HG03064 (cell line): ENCODE data around the gene TOX3.

Experiments used
- ATAC-seq: cut with Tn5 transposase; IDR thresholded peaks from one replicate; pipeline ENCODE4 v1.9.1; 2021; ENCODE audit warnings: low read depth; ENCODE audit not compliant: unreplicated experiment

Gene TOX3

DNA sequence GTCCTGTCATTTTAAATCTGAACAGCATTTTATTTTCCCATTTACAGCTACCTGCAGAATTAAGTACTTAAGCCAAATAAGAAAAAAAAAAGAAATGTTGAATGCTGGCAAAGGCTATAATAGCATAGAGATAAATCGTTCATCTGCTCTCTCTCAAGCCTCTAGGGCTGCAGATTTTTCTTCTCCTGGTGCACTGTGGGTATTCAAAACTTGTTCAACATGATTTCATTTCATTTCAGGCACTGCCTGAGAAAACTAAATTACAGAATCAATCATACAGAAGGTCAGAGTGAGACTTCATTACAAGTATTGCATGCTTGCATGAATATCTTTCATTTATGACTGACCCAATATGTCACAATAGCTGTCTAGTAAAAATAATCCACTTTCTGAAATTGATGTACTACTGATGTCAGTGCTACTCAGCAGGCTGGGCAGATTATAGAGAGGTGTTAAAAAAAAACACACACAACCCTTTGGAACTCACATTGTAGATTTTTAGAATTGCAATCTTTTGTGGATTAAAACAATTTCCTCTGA lies 86.2 kb downstream of the TOX3 start:
- ATAC-seq: no peak

DNA sequence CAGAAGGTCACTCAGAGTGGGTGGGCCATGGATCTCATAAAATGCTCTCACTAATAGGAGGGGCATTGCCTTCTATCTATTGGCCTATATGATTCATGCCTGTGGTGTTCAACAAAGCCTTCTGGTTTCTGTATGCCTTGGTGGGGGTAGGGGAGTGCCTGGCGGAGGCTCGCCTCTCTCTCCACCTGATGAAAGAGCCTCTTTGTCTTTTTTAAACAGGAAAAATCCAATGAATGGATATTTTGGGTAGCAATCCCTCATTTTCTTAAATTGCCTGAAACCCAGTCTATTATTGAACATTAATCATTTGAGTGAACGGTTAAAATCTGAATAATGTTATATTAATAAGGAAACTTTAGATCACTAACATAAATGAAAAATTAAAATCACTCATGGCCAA lies 90.6 kb downstream of the TOX3 start:
- no peak for ATAC-seq

DNA sequence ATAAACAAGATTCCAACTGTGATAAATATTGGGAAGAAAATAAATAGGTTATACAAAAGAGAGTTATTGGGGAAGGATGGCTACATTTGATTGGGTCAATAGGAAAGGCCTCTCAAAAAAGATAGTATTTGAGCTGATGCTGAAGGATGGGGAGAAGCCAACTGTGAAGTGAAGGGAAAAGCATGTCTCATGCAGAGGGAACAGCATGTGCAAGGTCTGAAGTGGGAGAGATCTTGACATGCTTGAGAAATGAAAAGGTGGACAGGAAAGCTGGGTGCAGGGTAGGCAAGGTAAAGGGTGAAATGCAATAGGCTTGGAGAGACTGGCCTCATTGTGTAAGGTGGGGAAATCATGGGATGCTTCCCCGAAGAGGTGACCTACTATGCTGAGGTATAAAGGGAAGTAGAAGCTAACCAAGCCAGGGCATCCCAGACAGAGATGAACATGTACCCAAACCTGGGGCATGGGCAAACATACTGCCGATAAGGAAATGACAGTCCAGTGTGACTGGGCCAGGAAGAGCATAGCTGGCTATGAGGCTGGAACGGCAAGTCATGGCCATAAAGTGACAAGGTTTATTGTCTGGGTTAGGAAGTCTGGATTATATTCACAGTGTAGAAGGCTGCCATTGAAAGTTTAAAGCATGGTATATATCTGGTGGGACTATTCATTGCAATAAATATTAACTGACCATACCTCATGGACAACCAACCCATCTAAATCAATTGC lies 91.2 kb downstream of the TOX3 start:
- ATAC-seq: no peak

DNA sequence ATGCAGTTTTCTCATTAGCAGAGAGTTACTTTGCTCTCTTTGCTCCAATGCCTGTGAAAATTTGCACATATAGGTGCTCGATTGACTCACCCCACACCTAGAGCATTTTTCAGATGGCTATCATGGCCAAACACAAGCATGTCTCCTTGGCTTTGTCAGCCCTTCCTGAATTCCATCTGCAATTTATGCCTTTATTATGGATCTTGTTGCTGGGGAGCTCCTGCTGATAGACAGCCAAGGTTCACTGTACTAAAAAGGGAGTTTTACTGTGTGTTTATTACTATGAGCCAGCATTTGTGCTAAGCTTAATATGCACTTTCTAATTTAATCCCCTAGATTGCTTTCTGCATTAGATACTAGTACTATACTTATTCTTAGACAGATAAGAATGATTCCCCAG lies 93.3 kb downstream of the TOX3 start:
- ATAC-seq: no peak

DNA sequence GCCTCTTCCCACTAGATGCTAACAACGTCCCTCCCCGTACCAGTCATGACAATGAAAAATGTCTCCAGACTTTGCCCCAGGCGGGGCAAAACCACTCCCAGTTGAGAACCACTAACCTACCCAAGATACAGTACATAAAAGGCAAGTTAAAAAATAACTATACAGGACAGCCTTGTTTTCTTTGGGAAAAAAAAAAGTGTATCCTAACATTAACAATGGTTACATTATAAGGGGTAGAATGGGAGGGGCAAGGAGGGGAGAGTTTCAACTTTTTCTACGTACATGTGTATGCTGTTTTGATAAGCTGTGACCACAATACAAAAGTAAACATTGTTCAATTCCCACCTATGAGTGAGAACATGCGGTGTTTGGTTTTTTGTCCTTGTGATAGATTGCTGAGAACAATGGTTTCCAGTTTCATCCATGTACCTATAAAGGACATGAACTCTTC lies 94.9 kb downstream of the TOX3 start:
- ATAC-seq: no peak

DNA sequence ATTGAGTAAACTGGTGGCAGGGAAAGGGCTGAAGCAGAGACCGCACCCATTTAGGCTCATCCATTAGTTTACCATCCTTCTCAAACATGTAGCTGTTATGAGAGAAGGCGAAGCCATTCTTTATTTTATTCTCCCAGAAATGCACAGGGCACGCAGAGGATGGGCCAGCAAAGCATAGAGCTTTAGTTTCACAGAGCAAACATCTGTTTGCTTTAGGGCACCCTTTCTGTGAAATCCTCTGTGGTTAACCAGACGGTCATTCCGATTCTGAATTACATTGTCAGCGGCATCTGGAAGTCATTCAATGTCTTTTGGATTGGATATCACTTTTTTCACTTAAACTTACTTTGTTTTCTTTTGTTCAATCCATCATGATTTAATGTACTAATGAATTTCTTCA lies 96.0 kb downstream of the TOX3 start:
- no peak for ATAC-seq

DNA sequence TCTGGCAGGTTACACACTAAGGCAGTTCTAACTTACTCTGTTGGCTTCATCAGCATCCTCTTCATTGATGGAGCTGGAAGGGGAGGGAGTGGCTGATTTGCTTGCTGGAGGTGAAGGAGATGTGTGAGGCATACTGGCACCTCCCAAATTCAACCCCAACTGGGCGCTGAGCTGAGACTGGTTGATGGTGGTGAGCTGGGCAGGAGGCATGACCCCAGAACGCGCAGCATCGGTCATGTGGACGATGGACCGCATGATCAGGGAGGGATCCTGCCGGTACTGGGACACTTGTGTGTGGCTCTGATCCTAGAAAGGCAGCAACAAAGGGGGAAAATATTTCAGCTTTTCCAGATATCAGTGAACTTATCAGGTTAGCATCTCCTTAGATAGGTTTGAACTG lies 96.7 kb downstream of the TOX3 start:
- no peak for ATAC-seq

DNA sequence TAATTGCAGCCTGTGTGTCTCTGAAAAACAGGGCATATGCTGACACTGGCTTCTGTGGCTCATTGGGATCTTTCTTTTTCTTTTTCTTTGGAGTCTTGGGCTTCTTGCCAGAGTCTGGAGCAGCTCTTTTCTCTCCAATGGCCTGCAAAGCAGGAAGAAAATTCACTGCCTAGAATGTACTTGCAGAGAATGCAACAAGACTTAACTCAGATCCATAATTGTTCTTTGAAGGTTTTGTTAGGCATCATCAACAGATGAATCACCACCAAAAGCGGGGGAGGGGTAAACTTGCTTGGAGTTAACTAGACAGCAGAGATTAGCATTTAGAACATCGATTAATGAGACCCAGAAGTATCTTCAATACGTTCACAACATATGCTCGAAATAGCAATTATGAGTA lies 100.9 kb downstream of the TOX3 start:
- ATAC-seq: no peak

DNA sequence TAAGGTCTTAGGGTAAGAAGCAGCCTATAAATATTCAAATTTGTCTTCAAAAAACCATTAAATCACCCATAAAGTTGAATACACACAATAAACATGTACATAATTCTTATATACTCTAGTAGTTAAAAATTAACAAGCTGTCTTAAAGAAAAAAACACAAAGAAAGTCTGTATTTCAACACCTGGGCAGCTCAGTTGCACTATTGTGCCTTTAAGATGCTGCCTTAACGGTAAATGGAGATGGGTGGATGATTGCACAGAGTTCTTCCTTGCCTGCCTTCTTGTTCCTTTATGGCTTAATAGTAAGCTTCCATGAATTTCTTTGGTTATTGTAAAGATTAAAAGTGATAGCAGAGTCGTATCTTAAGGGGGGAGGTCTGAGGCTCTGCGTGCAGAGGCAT lies 105.1 kb downstream of the TOX3 start:
- ATAC-seq: no peak

DNA sequence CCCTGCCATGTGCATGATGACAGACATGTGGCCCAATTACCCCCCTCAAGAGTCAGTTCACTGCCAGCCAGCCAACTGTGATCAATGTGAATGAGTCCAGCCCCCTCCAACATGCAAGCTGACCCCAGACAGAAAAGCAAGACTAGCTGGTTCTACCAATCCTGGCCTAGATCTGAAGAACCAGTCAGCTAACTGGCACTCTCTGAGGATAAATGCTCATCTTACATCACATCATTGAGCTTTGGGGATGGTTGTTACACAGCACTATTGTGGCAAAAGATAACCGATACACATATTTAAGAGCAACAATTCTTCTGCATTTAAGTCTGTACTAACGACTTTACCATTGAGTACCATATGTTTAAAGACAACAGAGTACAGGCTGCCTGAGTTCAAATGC lies 106.7 kb downstream of the TOX3 start:
- ATAC-seq: no peak

DNA sequence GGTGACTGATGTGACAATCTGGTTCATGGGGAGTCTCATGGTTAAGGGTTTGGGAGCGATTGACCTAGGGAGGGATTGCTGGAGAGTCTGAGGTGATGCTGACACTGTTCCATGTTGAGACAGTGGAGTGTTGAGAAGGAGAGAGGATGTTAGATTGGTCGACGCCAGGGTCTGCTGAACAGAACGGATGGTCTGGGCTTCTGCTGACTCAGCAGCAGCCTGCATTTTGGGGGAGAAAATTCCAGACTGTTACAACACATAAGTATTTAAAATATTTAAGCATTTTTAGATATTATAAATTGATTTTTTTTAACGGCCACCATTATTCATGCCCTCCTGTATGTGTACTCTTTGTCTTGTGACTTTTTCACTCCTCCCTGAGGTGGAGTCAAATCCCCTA lies 107.2 kb downstream of the TOX3 start:
- ATAC-seq: no peak

DNA sequence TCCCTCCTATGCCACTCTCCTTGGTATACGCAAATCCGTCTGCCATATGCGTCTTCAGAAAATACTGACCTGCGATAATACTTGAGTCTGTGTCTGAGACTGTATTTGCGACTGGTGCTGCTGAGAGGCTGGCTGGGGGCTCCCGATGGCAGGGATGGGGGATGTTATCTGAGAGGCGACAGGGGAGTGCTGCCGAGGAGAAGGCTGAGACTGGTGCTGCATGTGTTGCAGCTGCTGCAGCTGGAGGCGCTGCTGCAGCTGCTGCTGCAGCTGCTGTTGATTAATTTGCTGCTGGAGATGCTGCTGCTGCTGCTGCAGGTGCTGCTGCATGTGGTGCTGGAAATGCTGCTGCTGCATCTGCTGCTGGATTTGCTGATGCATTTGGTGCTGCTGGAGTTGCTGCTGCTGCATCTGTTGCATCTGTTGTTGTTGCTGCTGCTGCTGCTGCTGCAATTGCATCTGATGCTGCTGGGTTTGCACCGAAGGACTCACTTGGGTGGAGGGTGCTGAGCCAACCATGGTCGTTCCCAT lies 107.7 kb downstream of the TOX3 start:
- ATAC-seq: no peak

DNA sequence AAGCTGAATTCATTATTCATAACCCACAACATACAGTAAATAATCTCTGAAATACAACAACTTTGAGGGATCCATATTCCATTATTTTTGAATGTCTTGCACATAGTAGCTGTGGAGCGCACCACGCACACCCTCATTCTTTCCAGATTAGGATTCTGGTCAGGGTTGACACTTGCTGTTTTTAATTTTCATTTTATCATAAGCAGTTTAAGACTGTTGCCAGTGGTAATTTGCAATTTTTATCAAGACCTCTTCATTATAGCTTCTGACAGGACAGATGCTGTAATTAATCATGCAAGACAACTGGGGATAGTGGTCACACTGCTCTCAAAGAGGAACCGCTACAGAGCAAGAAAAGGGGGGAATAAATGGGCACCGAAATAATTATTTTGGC lies 109.7 kb downstream of the TOX3 start:
- no peak for ATAC-seq

DNA sequence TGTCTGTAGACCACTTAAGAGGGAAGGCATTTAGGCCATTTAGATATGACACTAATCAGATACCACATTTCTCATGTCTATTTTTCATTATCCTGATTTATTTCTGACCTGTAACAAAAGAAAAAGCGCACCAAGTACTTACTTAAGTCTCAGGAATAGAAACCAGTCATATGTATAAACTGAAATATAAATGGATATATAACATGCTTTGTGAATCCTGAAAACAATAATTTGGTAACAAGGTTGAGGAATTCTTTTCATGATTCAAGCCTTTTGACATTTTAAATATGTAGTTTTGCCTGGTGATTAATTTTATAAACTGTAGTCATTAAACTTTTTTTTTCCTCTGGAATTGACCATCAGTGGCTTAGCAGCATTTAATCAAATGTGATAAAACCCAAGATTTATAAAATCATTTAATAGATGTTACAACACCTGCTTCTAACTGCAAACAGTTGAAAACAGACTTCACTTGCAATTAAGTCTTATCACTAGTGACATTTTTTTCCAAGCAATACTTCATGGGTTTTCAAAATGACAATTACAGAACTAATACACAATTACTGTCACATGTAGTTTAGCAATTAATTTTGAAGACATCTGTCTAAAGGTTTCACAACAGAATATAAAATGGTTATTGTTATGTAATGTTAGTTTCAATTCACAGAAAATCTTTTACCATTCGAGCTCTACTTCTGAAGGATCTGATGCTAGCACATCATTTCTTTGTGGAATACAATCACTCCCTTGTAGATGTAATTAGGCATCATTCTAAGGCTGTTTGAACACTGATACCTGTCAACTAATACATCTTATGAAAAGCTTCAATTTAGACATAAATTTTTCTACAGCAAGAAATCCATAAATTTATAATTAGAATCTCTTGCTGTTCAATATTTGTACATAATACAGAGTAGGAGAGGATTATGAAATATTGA lies 110.3 kb downstream of the TOX3 start:
- no peak for ATAC-seq

DNA sequence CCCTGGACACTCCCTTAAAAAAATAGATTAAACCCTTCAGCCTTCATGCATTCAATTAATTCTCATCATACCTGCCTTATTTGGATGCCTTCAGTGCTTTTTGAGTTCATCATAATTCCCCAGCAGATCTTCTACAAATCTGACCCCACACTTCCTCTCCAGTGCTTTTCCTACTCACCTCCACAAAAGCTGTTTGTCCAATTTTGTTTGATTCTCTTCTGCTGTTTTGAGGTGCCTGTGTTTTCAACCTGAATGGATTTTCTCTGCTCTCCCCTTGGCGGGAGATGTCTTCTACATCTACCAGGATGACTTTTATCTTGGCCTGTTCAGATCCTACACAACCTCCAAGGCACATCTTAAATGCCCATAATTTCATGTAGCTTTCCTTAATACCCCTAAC lies 112.7 kb downstream of the TOX3 start:
- no peak for ATAC-seq

DNA sequence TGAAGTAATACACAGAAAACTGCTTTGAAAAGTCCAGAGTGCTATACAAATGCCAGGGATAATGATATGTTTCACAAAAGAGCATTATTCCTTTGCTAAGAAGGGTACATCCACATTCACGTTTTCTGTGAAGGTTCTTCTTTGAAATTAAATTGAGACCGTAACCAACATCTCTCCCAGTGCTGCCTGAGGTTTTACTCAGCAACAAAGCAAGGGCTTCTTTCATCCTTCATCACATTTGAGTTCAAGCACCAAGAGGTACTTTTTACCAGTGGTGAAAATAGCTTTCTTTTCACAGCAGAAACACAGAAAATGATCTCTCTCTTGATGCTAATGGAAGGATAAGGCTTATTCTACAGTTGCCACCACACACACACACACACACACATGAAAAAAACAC lies 113.3 kb downstream of the TOX3 start:
- no peak for ATAC-seq

DNA sequence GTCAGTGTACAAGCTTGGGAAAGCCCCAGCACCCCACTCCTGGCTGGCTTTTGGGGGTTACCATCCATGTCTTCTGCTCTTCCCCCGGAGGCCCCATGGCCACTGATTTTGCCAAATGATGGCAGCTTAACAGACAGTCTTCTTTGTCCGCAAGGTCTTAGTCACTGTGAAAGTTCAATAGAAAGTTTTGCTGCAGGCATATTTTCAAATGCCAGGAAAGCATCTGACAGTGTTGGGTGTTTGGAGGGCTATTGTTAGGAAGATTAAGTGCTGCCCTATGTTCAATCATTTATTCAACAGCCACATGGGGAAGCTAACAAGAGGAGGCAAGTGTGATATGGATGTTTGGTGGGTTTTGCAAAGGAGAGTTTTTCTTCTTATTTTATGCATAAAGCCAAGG lies 122.4 kb downstream of the TOX3 start:
- no peak for ATAC-seq

DNA sequence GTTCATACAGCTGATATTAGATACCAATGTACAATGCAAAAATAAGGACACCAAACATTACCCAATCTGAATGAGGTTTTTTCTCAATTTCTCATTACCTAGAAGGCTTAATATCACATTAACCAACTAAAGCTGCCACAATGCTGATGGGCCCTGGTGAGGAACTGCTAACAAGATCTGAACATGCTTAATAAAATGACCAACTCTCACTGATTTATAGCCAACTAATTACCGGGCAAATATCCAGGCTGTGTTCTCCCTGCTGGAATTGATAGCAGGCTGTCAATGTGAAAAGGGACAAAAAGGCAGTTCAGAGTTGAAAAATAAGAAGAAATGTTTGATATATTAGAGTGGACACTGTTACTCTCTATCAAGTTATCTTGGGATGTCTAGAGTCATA lies 124.6 kb downstream of the TOX3 start:
- no peak for ATAC-seq

DNA sequence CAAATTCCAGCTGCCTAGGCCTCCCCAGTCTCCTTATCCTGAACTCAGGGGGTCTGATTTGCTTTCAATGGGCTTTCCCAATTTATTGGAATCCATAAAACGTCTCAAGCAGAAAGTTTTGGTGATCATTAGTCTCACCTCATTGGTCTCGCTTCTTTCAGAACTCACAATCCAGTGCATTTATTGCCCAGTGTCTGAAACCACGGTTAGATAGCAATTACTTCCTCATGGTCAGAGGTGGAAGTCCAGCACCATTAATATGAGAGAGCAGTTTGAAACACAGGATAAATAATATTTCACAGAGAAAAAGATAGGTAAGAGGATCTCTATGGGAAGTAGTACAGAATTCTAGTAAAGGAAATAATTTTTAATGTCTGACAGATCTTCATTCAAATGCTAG lies 128.7 kb downstream of the TOX3 start:
- ATAC-seq: no peak

DNA sequence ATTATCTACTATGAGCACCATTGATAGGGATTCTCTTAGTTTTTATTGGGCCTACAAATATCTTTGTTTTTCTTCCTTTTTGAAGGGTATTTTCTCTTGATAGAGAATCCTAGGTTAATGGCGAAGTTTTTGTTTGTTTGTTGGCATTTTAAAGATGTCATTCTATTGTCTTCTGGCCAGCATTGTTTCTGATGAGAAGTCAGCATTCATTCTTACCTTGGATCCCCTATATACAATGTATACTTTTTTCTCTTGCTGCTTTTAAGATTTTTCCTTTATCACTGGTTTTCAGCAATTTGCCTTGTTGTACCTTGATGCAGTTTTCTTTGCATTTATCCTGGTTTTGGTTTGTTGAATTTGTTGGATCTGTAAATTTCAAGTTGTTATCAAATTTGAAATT lies 130.1 kb downstream of the TOX3 start:
- ATAC-seq: no peak

DNA sequence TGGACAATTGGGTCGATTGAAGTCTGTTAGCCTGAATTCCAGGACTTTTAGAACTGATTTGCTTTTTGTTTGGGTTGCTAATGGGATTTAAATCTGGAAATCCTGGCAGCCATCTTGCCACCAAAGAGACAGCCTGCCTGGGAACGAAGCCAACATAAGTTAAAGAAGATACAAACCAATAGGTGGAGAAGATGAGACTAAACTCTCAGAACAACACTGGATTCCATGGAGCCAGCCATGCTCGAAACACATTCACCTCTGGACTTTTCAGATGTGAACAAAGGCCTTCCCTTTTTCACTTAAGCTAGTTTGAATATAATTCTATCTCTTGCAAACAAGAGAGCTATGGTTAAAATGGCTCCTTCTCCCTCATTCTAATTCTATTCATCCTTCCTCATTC lies 135.9 kb downstream of the TOX3 start:
- no peak for ATAC-seq
